H1 (cell line): ENCODE results near the gene SSTR3. TPM values are rescaled to one million over a fixed set of nuclear protein-coding genes. Genes with fewer than 3 reads are reported as not detected.

Source experiments
- CTCF ChIA-PET: fragments of 300-600 bp; sonication (Branson Sonifier 250); formaldehyde crosslinking; loops from one replicate; lab custom pipeline; 2021; ENCODE audit not compliant: partially characterized antibody; lab: Charles Lee
- POLR2A ChIA-PET: fragments of 300-600 bp; sonication (Branson Sonifier 250); formaldehyde crosslinking; loops from one replicate; lab custom pipeline; 2021; ENCODE audit warnings: inconsistent platforms; ENCODE audit not compliant: partially characterized antibody; lab: Charles Lee
- DNase-seq, 2 experiments: peaks; one replicate each; pipeline versions ENCODE4 v3.0.0 to v3.0.0-alpha.2; 2010 to 2022; ENCODE audit warnings: low spot score in 2 of 2, low read depth in 1 of 2, mixed read lengths in 1 of 2
- FAIRE-seq: peaks from 2 replicates; lab custom pipeline; 2011; peaks lifted over from hg19 to GRCh38; lab: Jason Lieb, UNC
- H2AFZ ChIP-seq: 2 replicates; pipeline ENCODE4 v1.8.1; 2012; ENCODE audit warnings: low read length, inconsistent platforms
- H2AK5ac ChIP-seq: 2 replicates; pipeline ENCODE4 v1.6.1; 2013; ENCODE audit warnings: low read depth, low read length
- H2BK120ac ChIP-seq: replicated peaks from 2 replicates; pipeline ENCODE3; 2013; ENCODE audit warnings: low read depth, low read length, inconsistent platforms
- H2BK12ac ChIP-seq: 2 replicates; pipeline ENCODE4 v1.6.1; 2013; ENCODE audit warnings: low read depth, low read length
- H2BK15ac ChIP-seq: 2 replicates; pipeline ENCODE4 v1.6.1; 2013; ENCODE audit warnings: low read length
- H2BK20ac ChIP-seq: 2 replicates; pipeline ENCODE4 v1.6.1; 2013; ENCODE audit warnings: low read length
- H2BK5ac ChIP-seq: 2 replicates; pipeline ENCODE4 v1.6.1; 2013; ENCODE audit warnings: low read depth, low read length
- H3K14ac ChIP-seq: 2 replicates; pipeline ENCODE4 v1.6.1; 2013; ENCODE audit warnings: inconsistent platforms; ENCODE audit not compliant: insufficient read length
- H3K18ac ChIP-seq: 2 replicates; pipeline ENCODE4 v1.6.1; 2013; ENCODE audit warnings: low read length; ENCODE audit errors: extremely low read depth
- H3K23ac ChIP-seq: 2 replicates; pipeline ENCODE4 v1.6.1; 2013; ENCODE audit warnings: inconsistent platforms; ENCODE audit not compliant: insufficient read length
- H3K23me2 ChIP-seq: 2 replicates; pipeline ENCODE4 v1.6.1; 2013; ENCODE audit warnings: low read depth, low read length
- H3K27ac ChIP-seq: 2 replicates; pipeline ENCODE4 v1.6.1; 2011; ENCODE audit warnings: low read depth, low read length, inconsistent platforms
- H3K27me3 ChIP-seq, 4 experiments: replicated peaks in 1 of 4; 1 replicate in 1 of 4; 2 replicates in 3 of 4; pipeline versions ENCODE4 v1.6.1 to v1.8.1; 2011 to 2013; ENCODE audit warnings: low read length in 3 of 4, mild to moderate bottlenecking in 3 of 4, inconsistent platforms in 2 of 4, mixed read lengths in 2 of 4, moderate library complexity in 1 of 4; ENCODE audit not compliant: control insufficient read depth in 3 of 4, insufficient read depth in 3 of 4; ENCODE audit errors: extremely low read depth in 1 of 4
- H3K36me3 ChIP-seq, 4 experiments: 2 replicates each; pipeline versions ENCODE4 v1.6.1 to v1.8.1; 2011 to 2013; ENCODE audit warnings: mild to moderate bottlenecking in 4 of 4, low read length in 3 of 4, moderate library complexity in 2 of 4, control low read depth in 1 of 4, inconsistent platforms in 1 of 4; ENCODE audit not compliant: insufficient read depth in 4 of 4, control insufficient read depth in 2 of 4
- H3K4ac ChIP-seq: replicated peaks from 2 replicates; pipeline ENCODE3; 2013; ENCODE audit warnings: low read length, low read depth, mixed read lengths, inconsistent platforms; ENCODE audit not compliant: insufficient read length
- H3K4me1 ChIP-seq, 4 experiments: replicated peaks in 1 of 4; 1 replicate in 1 of 4; 2 replicates in 3 of 4; pipeline versions ENCODE4 v1.6.1 to v1.8.1; 2011 to 2013; ENCODE audit warnings: low read length in 3 of 4, inconsistent platforms in 2 of 4, mixed read lengths in 1 of 4; ENCODE audit not compliant: insufficient read depth in 4 of 4, control insufficient read depth in 3 of 4
- H3K4me2 ChIP-seq, 2 experiments: 2 replicates each; pipeline versions ENCODE4 v1.6.1 to v1.8.1; 2011 to 2013; ENCODE audit warnings: low read depth in 2 of 2, low read length in 2 of 2, control low read depth in 1 of 2, inconsistent platforms in 1 of 2, mild to moderate bottlenecking in 1 of 2; ENCODE audit not compliant: insufficient read depth in 1 of 2
- H3K4me3 ChIP-seq, 4 experiments: fragments of 200-600, 300-600 bp in 1 of 4; sonication (generic), shearing (Covaris generic), sonication (Bioruptor Twin) in 1 of 4; 2 replicates each; pipeline versions ENCODE4 v1.5.1 to v1.8.1; 2011 to 2016; ENCODE audit warnings: low read length in 4 of 4, low read depth in 3 of 4, control low read depth in 2 of 4, inconsistent platforms in 2 of 4, mild to moderate bottlenecking in 2 of 4, mixed read lengths in 1 of 4, moderate library complexity in 1 of 4; ENCODE audit not compliant: insufficient read depth in 2 of 4; ENCODE audit errors: extremely low read depth in 1 of 4
- H3K56ac ChIP-seq: replicated peaks from 2 replicates; pipeline ENCODE3; 2013; ENCODE audit warnings: low read depth, mild to moderate bottlenecking, mixed read lengths, low read length, inconsistent platforms; ENCODE audit not compliant: insufficient read length
- H3K79me1 ChIP-seq: 2 replicates; pipeline ENCODE4 v1.6.1; 2013; ENCODE audit warnings: low read depth, low read length, control low read depth
- H3K79me2 ChIP-seq, 2 experiments: 2 replicates each; pipeline versions ENCODE4 v1.6.1 to v1.8.1; 2012 to 2013; ENCODE audit warnings: low read length in 2 of 2, mild to moderate bottlenecking in 2 of 2, inconsistent platforms in 1 of 2; ENCODE audit not compliant: insufficient read depth in 2 of 2, control insufficient read depth in 1 of 2
- H3K9ac ChIP-seq, 4 experiments: replicated peaks in 1 of 4; 1 replicate in 1 of 4; 2 replicates in 3 of 4; pipeline versions ENCODE4 v1.6.1 to v1.8.1; 2011 to 2013; ENCODE audit warnings: low read depth in 3 of 4, low read length in 3 of 4, control low read depth in 2 of 4, mild to moderate bottlenecking in 2 of 4, moderate library complexity in 2 of 4, inconsistent platforms in 1 of 4; ENCODE audit errors: extremely low read depth in 1 of 4
- H3K9me3 ChIP-seq, 2 experiments: 2 replicates each; pipeline versions ENCODE4 v1.6.1 to v1.8.1; 2012 to 2013; ENCODE audit warnings: mild to moderate bottlenecking in 2 of 2, moderate library complexity in 2 of 2, control low read depth in 1 of 2, inconsistent platforms in 1 of 2, low read depth in 1 of 2, low read length in 1 of 2, mixed read lengths in 1 of 2; ENCODE audit not compliant: insufficient read depth in 2 of 2
- H4K20me1 ChIP-seq, 2 experiments: replicated peaks in 1 of 2; 2 replicates each; pipeline versions ENCODE3 to v1.8.1; 2011 to 2013; ENCODE audit warnings: inconsistent platforms in 2 of 2, low read length in 2 of 2, mild to moderate bottlenecking in 1 of 2; ENCODE audit not compliant: insufficient read depth in 2 of 2, control insufficient read depth in 1 of 2
- H4K5ac ChIP-seq: 2 replicates; pipeline ENCODE4 v1.6.1; 2013; ENCODE audit warnings: low read length, low read depth, mixed read lengths, inconsistent platforms; ENCODE audit not compliant: insufficient read length
- H4K8ac ChIP-seq: 2 replicates; pipeline ENCODE4 v1.8.0; 2013; ENCODE audit warnings: mild to moderate bottlenecking, moderate library complexity, low read length, inconsistent platforms; ENCODE audit not compliant: insufficient read depth; ENCODE audit errors: extremely low read depth
- H4K91ac ChIP-seq: replicated peaks from 2 replicates; pipeline ENCODE3; 2013; ENCODE audit warnings: low read length, mixed read lengths, inconsistent platforms; ENCODE audit not compliant: insufficient read length
- CEBPB ChIP-seq: IDR thresholded peaks from 2 replicates; pipeline ENCODE4 v1.6.1; 2012; ENCODE audit warnings: low read depth, low read length
- CHD2 ChIP-seq: IDR thresholded peaks from 2 replicates; pipeline ENCODE4 v1.6.1; 2012; ENCODE audit warnings: low read length, improper control_type of control experiment
- JUND ChIP-seq: IDR thresholded peaks from 2 replicates; pipeline ENCODE4 v1.6.1; 2011; ENCODE audit warnings: mild to moderate bottlenecking, improper control_type of control experiment, low read length
- MAFK ChIP-seq: IDR thresholded peaks from 2 replicates; pipeline ENCODE4 v1.6.1; 2012; ENCODE audit warnings: low read depth, mild to moderate bottlenecking, improper control_type of control experiment, low read length
- NRF1 ChIP-seq: IDR thresholded peaks from 2 replicates; pipeline ENCODE4 v1.6.1; 2011; ENCODE audit warnings: mild to moderate bottlenecking, low read depth, low read length, improper control_type of control experiment
- PHF8 ChIP-seq: fragments of 200-600 bp; sonication (generic); conservative IDR thresholded peaks from 2 replicates; pipeline ENCODE4 v1.7.1; 2012; ENCODE audit warnings: low read depth, mild to moderate bottlenecking, inconsistent platforms, low read length, moderate library complexity
- SAP30 ChIP-seq: fragments of 300-600 bp; sonication (generic); IDR thresholded peaks from 2 replicates; pipeline ENCODE4 v1.7.1; 2012; ENCODE audit warnings: low read length, moderate library complexity, mild to moderate bottlenecking, inconsistent platforms; ENCODE audit not compliant: insufficient read depth, insufficient replicate concordance
- SIX5 ChIP-seq: IDR thresholded peaks from 2 replicates; pipeline ENCODE4 v1.6.1; 2011; ENCODE audit warnings: mild to moderate bottlenecking, low read depth, low read length
- SP4 ChIP-seq: IDR thresholded peaks from 2 replicates; pipeline ENCODE4 v1.6.1; 2012; ENCODE audit warnings: low read length, inconsistent platforms
- SRF ChIP-seq: IDR thresholded peaks from 2 replicates; pipeline ENCODE4 v1.6.1; 2011; ENCODE audit warnings: mild to moderate bottlenecking, low read depth, low read length, moderate library complexity
- WGBS, 2 experiments: shearing (Covaris generic) in 1 of 2; methylation state at CpG; one replicate each; pipeline versions ENCODE4 v1.1.6 to v1.1.7; 2013 to 2015; ENCODE audit warnings: low lambda C conversion rate in 2 of 2, mixed read lengths in 2 of 2, inconsistent platforms in 1 of 2, low coverage in 1 of 2, missing lambda C conversion rate in 1 of 2; ENCODE audit not compliant: insufficient replicate concordance in 2 of 2, insufficient coverage in 1 of 2, insufficient read length in 1 of 2; ENCODE audit errors: extremely low coverage in 1 of 2, missing lambda C conversion rate in 1 of 2; 5-methylcytosine and 5-hydroxymethylcytosine counted together
- polyA plus RNA-seq, 7 experiments: library from polyadenylated mRNA; depleted of rRNA in 3 of 7; stranded (reverse) in 5 of 7; unstranded in 2 of 7; fragments of >200 nt in 5 of 7; fragments of 200-250 nt in 2 of 7; gene quantifications; 1 replicate in 5 of 7; 2 replicates in 1 of 7; 4 replicates in 1 of 7; pipeline versions ENCODE4 v1.2.1 to v1.2.3, GENCODE V29; 2011 to 2013; ENCODE audit warnings: missing spikeins in 2 of 7, mixed read lengths in 2 of 7
- total RNA-seq: library from RNA; stranded (reverse); fragmentation: NEBNext Ultra II Directional; extraction: Animal tissue kit (Norgen Biotek cat#: 25700); gene quantifications from 2 replicates; pipeline ENCODE4 v1.2.1, GENCODE V29; 2021
- TF ChIP-seq, protein P1 (sequence below): IDR thresholded peaks from 2 replicates; pipeline ENCODE4 v1.6.1; 2011; ENCODE audit warnings: low read depth, mild to moderate bottlenecking, low read length; ENCODE audit not compliant: insufficient read depth

The SSTR3 gene
- total and polyA plus RNA-seq, 2 of the 8 experiments (the other 6 are each of a cell fraction or from before 2014, with no cell fraction given), result 0.22 to 0.77 TPM

DNA sequence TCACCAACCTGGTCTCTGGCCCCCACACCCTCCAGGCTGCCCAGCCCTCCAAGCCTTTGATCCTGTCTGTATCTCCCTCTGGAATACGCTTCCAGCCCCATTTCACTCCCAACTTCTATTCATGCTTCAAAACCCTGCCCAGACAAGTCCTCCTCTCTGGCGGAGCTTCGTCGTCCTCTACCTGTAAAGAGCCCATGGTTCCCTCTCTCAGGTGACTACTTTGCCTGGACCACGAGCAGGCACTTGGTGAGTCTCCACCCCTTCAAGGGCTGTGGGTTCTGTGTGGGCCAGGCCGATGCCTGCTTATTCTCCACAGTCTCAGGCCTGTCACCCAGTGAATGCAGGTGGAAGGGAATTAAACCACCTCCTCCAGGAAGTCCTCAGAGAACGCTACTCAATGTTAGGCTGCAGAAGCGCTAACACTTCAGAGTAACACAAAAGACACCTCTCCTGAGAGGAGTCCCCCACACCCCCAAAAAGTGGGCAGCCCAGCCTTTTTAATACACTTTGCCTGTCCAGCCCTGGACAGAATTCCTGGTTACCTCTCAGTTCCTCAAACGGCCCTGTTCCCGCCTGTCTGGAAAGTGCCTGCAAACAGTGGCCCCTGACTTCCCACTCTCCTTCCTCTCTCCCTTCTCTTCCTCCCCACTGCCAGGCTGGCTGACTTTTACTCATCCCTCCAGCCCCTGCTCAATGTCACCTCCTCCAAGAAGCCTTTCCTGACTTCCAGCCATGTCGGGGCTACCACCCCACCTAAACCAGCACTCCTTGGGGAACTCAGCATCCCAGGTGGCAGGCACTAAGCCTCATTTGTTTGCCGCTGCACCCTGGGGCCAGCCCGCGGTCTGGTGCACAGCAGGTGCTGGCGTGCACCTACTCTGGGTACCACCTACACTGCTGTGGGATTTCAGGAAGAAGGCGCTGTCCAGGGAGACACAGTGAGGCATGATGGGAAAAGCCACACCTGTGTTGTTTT lies 22.7 kb upstream of the SSTR3 start:
- DNase-seq (no peak), FAIRE-seq (no peak)
- Histone ChIP-seq H3K4me1 (peaks cover 0 to 6% (median 1%) of the 10 kb centered on the region in 4 experiments; a peak in 2 of 7 replicates), H3K79me2 (no peaks in the 10 kb centered on the region), H3K18ac (no peak overlapping the region), H3K27me3 (no peaks in the 10 kb centered on the region), H2BK15ac (0 out of 2 replicates have a peak overlapping the region, but pooled peaks have one; percentile 46), H3K23me2 (no peaks in the 10 kb centered on the region), H2BK5ac (peak overlapping the region; percentile 44; the same call in 1 of the 2 replicates), H3K4me3 (no peak overlapping the region), H3K14ac (no peak overlapping the region), H4K91ac (no peak overlapping the region), H4K20me1 (no peaks in the 10 kb centered on the region), H3K4ac (no peak overlapping the region), H3K27ac (no peak overlapping the region), H3K9me3 (no peaks in the 10 kb centered on the region), H3K79me1 (no peaks in the 10 kb centered on the region), H2AFZ (no peak overlapping the region), H4K8ac (no peak overlapping the region), H2BK12ac (no peak overlapping the region), H3K9ac (no peak overlapping the region), H3K23ac (no peak overlapping the region), H3K36me3 (no peaks in the 10 kb centered on the region), H3K56ac (no peak overlapping the region), H2BK120ac (no peak overlapping the region), H4K5ac (no peak overlapping the region), H3K4me2 (no peak overlapping the region), H2BK20ac (no peak overlapping the region), H2AK5ac (no peak overlapping the region)
- TF ChIP-seq MAFK (no peak), PHF8 (no peak), SRF (no peak), SIX5 (no peak), SP4 (no peak), SAP30 (no peak), CHD2 (no peak), NRF1 (no peak), CEBPB (no peak), JUND (no peak)
- TF ChIP-seq, protein P1, sequence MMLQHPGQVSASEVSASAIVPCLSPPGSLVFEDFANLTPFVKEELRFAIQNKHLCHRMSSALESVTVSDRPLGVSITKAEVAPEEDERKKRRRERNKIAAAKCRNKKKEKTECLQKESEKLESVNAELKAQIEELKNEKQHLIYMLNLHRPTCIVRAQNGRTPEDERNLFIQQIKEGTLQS, result no peak
- ChIA-PET CTCF (interaction anchor here (1.0 to 2.1 kb wide), 3 partner anchors 10 to 298 kb away, joined by 3 to 10 read pairs (median 4); no protein-coding TSS in a partner anchor), POLR2A (no interaction called here)
- WGBS, 2 experiments, result 89% methylated on average over 16 of the region's 16 CpGs; no CpG with 5 or more reads in 1 of the 2 experiments
